NCI-H1694 treated with DMSO at 0.1 percent for 48 hours (cell line): Measurements from ENCODE around the gene RASAL1.
"Not testable (repeated sequence)": the region's sequence is repeated elsewhere in the genome, so short reads cannot be mapped to it uniquely, and the experiment has no call there.

ENCODE experiments used
- DNase-seq: peaks from one replicate; lab custom pipeline; 2025; lab: John Stamatoyannopoulos, UW

RASAL1 gene

DNA sequence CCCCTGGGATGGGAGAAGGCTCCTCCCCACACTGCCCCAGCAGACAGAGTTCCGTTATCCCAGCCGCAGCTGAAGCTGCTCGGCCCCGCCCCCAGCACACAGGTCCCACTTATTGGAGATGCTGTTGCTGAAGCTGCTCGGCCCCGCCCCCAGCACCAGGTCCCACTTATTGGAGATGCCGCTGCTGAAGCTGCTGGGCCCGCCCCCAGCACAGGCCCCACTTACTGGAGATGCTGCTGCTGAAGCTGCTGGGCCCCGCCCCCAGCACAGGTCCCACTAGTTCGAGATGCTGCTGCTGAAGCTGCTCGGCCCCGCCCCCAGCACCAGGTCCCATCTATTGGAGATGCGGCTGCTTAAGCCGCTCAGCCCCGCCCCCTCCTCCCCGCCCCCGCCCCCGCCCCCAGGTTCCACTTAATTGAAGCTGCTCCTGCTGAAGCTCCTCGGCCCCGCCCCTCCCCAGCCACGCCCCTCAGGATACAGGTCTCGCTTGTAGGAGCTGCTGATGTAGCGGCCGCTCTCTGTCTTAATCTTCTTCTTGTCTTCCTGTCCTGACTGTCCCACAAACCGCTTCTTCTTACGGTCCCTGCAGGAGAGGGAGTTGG is 26.0 kb upstream of the RASAL1 start:
- DNase-seq = peak; percentile 61

DNA sequence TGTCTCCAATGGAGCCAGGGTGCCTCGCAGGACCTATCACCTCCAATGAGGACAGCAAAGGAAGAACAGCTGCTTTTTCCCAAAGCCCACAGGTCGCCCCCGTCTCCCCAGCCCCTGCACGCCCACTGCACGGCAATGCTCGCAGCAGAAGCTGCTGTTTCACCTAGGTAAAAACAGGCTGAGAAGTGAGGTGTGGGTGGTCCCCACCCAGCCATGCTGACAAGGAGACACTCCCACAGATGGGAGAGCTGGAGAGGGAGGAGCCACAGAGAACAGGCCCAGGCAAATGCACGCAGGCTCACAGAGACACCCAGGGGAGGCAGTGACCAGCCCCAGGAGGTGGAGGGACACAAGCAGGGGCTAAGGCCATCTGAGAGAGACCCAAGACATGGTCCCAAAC is 24.4 kb upstream of the RASAL1 start:
- DNase-seq = no peak

DNA sequence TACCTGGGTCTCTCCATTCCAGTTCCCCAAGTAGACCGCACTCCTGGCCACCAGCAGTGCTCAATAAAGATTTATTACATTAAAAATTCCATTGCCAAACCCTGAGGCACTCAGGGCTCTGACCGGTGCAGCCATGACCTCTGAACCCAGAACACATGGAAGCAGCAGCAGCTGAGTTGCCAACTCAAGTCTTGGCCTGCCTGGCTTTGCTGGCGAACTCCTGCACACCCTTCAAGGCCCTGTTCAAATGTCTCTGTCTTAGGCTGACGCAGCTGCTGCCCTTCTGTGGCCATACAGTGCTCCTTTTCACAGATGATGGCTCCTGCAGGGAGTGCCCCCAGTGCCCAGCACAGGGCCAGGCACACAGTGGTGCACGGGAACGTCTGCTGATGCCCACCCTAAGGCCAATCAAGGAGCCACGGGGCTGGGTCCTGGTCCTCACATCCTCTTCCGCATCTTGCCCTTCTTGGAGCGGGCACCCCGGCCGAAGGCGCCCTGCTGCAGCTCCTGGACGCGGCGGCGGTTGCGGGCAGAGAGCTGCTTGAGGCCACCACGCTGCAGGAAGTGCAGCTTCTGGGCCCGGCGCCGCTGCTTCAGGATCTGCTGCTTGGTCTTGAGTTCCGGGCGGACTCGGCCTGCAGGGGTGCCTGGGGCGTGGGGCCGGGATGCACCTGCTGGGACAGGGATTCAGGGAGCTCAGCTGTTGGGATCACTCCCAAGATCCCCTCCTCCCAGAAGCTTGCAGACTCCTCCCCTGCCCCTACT is 23.1 kb upstream of the RASAL1 start:
- no peak for DNase-seq

- DNase-seq = no peak
Measured at GRCh38 chr12:113157218-113157859, 21.8 kb upstream of the RASAL1 start.

GRCh38 chr12:113155646-113156045 is 20.1 kb upstream of the RASAL1 start:
- no peak for DNase-seq

- no peak for DNase-seq
Measured at GRCh38 chr12:113155060-113155459, 19.5 kb upstream of the RASAL1 start.

DNA sequence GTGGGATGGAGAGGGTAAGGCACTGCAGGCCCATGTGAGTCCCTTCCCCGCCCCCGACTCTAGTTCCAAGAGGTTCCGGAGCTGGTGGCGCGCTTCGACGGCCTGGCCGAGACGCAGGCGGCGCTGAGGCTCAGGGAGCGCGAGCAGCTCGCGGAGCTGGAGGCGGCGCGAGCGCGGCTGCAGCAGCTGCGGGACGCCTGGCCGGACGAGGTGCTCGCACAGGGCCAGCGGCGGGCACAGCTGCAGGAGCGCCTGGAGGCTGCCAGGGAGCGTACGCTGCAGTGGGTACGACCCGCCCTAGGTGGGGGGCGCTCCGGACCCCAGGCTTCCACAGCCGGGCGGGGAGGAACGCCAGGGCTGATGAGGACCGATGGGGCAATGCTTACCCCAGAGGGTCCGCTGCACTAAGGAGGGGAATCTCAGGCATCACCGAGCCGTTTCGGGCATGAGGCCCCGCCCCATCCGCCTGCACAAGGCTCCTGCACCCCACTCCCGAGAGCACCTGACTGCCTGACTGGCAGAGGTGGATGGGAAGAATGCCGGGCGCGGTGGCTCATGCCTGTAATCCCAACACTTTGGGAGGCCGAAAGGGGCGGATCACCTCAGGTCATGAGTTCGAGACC is 18.9 kb upstream of the RASAL1 start:
- no peak for DNase-seq

- peak; percentile 52 for DNase-seq
Measured at GRCh38 chr12:113152835-113153814, 17.6 kb upstream of the RASAL1 start.

- DNase-seq = no peak
Measured at GRCh38 chr12:113152196-113152834, 16.8 kb upstream of the RASAL1 start.

DNA sequence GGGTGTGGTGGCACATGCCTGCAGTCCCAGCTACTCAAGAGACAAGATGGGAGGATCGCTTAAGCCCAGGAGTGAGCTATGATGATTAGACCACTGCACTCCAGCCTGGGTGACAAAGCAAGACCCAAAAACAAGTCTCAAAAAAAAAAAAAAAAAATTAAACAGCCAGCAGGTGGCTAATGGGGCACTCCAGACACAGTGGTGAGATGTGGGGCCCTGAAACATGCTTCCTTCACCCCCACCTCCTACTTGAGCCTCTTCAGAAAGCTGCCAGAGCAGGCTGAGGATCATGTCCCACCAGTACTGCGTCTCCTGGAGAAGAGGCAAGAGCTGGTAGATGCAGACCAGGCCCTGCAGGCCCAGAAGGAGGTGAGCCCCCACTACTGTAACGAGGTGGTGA is 16.1 kb upstream of the RASAL1 start:
- no peak for DNase-seq

GRCh38 chr12:113149361-113150150 is 14.0 kb upstream of the RASAL1 start, which contains the start of gene CFAP73:
Gene CFAP73, plus strand, starts transcription at chr12:113149724. Its CDS starts 134 bp downstream, at chr12:113149858.
- peak; percentile 51 for DNase-seq

- DNase-seq = no peak
Measured at GRCh38 chr12:113146999-113147398, 11.4 kb upstream of the RASAL1 start.

GRCh38 chr12:113145720-113146551 is 10.4 kb upstream of the RASAL1 start:
- DNase-seq = no peak

GRCh38 chr12:113144806-113145205 is 9.2 kb upstream of the RASAL1 start:
- no peak for DNase-seq

- DNase-seq = no peak
Measured at GRCh38 chr12:113143959-113144358, 8.4 kb upstream of the RASAL1 start.

DNA sequence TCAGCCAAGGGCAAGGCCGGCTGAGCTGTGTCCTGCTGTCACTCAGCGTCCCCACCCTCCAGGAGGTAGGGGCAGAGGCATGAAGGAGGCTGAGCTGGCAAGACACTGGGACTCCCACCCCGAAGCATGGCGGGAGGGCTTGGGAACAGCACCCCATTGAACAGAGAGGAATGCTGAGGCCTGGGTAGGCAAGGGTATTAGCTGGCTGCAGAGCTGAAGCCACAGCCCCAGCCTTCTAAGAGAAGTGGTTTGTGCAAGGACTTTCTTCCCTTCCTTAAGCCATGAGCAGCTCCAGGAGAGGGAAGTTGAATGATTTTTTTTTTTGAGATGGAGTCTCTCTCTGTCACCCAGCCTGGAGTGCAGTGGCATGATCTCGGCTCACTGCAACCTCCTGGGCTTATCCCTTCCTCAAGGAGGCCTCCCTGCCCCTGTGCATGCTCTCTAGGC is 7.3 kb upstream of the RASAL1 start:
- DNase-seq = no peak

- no peak for DNase-seq
Measured at GRCh38 chr12:113142173-113142885, 6.8 kb upstream of the RASAL1 start.

DNA sequence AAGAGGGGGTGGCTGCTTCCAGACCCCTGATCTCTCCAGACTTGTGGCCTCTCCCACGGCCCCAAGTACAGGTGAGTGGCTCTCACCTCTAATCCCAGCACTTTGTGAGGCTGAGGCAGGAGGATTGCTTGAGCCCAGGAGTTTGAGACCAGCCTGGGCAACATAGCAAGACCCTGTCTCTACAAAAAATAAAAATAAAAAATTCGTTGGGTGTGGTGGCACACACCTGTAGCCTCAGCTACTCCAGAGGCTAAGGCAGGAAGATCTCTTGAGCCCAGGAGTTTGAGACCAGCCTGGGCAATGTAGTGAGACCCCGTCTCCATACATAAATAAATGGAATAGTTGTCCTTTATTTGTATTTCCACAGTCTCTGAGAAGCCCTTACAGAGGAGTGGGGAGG is 6.2 kb upstream of the RASAL1 start:
- DNase-seq = not testable (repeated sequence)

DNA sequence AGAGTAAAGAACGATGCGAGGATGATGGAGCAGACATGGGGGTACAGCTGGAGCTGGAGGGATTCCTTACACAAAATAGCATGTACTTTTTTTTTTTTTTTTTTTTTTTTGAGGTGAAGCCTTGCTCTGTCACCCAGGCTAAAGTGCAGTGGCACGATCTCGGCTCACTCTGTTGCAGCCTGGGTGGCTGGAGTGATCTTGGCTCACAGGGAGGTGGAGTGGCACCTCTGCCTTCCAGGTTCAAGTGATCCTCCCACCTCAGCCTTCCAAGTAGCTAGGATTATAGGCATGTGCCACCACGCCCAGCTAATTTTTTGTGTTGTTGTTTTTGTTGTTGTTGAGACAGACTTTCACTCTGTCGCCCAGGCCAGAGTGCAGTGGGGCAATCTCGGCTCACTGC is 5.1 kb upstream of the RASAL1 start:
- DNase-seq = no peak
